ENCODE data around the gene MCRS1. TPM values are rescaled to one million over a fixed set of nuclear protein-coding genes. Genes with fewer than 3 reads are reported as not detected.
A peak's percentile ranks its signal among the peaks of the same experiment; 100 is the strongest.
"Not testable (repeated sequence)": the region's sequence is repeated elsewhere in the genome, so short reads cannot be mapped to it uniquely, and the experiment has no call there.

The MCRS1 gene
- total RNA-seq, 1 experiment from 2014 or later: 73.7 TPM

DNA sequence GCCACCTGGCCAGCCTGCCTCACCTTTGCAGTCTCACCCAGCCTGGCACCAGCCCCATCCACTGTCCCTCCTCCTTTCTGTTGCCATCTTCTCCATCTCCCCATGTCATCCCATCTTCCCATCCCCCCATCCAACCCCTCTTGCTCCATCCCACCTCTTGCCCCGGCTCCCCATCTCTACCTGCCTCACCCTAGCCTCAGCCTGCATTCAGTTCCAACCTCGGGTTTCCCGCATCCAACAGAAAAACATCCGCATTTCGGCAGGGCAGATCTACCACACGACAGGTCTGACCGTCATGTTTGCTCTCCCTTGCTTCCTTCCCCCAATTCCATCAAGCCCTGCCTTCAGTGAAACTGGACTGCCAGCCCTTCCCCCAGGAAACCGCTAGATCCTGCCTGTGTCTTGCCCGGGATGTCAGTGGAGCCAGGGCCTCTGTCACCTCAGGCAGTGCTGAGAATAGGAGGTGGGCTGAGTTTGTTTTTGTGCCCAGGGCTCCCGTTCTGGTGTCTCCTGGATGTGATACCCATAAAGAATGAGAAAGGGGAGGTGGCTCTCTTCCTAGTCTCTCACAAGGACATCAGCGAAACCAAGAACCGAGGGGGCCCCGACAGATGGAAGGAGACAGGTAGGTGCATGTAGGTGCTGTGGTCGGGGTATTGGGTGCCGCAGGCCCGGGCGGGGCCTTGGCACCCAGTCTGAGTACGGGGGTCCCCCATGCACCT lies 26.6 kb downstream of the MCRS1 start:
- no peak for DNase-seq (ENCODE audit: low read depth)

DNA sequence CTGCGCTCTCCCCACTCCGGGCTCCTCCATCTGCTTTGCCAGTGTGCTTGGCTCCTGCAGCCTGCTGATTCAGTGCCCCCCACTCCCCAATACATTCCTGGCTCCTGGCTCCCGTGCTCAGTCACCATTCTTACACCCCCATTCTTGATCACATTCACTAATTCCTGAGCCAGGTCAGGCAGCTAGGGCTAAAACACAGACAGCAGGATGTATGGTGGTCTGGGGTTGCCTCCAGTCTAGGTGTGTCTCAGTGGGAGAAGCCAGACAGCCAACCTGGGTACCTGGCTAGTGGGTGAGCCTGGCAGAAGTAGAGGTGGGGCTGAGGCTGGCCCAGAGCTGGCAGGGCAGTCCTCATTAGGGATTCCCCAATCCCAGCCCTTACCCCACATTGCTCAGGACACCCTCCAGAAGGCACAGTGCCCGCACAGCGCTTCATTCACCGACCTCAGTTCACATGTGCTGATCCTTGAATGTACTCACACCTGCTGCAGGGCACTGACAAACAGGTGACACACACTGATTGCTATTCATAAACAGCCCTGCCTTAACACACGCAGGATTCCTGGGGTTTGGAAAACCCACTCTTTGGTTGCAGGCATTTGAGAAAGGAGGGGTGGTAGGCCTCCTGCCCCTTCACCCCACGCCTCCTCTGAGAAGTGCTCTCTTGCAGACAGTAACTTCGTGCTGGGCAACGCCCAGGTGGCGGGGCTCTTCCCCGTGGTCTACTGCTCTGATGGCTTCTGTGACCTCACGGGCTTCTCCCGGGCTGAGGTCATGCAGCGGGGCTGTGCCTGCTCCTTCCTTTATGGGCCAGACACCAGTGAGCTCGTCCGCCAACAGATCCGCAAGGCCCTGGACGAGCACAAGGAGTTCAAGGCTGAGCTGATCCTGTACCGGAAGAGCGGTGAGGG lies 27.5 kb downstream of the MCRS1 start:
- no peak for DNase-seq (ENCODE audit: low read depth)

DNA sequence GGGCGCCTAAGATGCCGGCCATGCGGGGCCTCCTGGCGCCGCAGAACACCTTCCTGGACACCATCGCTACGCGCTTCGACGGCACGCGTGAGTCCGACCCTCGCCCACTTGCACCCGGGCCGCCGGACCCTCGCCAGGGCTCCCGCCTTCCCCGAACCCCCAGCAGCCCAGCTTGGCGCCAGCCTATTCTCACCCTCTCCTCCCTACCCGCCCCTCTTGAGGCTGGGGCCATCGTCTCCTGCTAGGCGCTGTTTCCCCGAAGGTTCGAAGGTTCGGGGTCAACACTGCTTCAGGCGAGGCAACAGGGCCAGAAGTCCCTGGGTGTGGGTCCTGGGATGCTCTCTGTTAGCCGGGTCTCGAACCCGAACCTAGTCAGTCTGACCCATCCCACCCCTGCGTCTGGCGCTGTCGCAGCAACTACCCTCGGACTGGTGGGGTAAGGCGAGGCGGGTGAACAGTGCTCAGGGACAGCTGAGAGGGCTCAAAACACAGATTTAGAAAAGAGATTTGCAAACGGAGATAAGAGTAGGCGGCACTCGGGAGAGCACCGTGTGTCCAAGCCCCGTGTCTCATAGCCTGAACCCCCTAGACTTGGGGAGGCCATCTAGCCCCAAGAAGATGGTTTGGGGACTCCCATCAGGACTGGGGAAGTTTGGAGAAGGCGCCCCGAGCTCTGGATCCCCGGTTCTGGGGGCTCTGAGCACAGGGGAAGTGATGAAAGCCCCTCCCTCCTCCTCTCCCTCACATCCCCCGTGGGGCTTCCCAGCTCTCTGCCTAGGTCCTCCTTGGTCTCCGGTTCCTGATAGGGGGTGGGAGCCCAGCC lies 28.3 kb downstream of the MCRS1 start:
- DNase-seq (ENCODE audit: low read depth): no peak

DNA sequence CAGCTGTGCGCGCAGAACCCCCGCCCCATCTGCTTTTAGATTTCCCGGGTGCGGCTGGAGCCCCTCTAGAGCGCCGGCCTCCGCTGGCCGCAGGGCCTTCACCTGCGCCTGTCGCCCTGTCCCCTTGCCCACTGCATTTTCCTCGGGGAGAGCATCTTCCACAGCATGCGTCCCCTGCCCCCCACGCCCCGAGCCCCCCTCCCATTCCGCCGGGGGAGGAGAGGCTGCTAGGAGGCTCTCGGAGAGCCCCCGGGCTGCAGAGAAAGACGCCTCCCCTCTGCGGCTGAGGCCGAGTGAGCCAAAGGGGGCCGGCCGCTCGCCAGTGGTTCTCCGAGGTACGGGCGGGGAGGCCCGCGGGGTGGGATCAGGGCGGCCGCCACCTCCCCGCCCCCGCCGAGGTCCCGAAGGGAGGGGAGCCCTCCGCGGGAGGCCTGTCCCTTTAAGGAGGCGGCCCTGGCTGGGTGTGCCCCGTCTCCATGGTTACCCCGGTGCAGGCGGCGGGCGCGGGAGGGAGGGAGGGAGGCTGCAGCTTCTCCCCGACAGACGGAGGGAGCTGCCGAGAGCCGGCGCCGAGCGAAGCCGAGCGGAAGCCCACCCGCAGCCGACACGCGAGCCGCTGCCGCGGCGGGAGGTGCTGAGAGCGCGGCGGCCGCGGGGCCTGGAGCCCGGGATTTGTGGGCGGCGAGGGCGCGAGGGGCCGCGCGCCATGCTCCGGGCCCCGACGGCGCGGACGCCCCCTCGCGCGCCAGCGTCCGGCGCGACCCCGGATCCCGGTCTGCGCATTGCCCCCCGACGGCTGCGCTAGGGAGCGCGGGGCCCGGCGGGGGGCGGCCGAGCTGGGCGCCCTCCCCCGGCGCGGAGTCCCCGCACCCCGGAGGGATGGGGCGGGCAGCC lies 29.2 kb downstream of the MCRS1 start, which contains the start of gene KCNH3:
Gene KCNH3 (plus strand): TSS at position 521 of the 894 bp plus-strand sequence. CDS start 387 bp downstream, outside the sequence.
- DNase-seq (ENCODE audit: low read depth): peak; percentile 79

DNA sequence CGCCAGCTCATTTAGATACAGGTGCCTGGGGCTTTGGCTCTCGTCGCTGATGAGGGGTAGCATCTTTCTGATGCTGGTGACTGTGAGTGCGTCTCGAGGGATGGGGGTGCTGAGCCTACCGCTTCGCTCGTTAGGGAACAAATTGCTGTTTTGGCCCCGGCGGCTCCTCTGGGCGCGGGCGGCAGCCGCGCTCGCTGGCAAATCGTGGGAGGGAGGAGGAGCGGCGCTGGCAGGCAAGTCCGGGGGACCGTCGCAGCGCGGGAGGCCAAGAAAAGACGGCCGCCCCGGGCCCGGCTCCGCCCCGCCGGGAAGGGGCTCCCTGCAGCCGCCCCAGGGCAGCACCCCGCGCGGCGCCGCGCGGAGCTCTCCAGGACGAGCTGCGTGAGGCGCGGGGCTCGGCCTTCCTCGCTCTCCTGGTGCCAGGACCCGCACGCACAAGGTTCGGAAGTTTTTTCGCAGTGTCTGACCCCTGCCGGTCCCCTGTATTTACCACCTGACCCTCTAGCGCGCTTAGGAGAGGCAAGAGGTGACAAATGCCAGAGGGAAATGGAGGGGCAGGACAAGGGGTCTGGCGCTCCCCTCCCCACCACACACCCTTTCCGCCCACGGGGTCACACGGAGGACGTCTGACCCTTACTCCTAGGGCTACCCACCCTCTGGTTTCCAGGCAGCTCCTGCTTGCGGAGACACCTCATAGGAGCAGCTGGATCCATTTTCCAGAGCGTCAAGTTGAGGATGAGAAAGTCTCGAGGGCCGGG lies 30.0 kb downstream of the MCRS1 start:
- DNase-seq (ENCODE audit: low read depth): peak; percentile 9

DNA sequence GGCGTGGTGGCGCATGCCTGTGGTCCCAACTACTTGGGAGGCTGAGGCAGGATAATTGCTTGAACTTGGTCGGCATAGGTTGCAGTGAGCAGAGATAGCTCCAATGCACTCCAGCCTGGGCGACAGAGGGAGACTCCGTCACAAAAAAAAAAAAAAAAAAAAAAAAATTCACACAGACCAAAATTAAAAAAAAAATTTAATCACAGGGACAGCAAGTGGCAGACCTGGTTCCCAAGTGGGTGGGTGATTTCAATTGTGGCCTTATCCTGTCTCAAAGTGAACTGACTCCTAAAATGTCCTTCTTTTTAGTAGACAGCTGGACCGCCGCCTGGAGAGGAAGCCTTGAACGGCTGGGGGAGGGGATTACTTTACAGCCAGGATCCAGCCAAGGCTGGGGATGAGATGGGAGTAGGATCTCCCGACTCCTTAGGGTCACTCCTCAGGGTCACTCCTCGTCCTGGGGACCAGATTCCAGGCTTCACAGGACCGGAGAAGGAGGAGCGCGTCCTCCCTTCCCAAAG lies 30.7 kb downstream of the MCRS1 start:
- DNase-seq (ENCODE audit: low read depth): no peak

DNA sequence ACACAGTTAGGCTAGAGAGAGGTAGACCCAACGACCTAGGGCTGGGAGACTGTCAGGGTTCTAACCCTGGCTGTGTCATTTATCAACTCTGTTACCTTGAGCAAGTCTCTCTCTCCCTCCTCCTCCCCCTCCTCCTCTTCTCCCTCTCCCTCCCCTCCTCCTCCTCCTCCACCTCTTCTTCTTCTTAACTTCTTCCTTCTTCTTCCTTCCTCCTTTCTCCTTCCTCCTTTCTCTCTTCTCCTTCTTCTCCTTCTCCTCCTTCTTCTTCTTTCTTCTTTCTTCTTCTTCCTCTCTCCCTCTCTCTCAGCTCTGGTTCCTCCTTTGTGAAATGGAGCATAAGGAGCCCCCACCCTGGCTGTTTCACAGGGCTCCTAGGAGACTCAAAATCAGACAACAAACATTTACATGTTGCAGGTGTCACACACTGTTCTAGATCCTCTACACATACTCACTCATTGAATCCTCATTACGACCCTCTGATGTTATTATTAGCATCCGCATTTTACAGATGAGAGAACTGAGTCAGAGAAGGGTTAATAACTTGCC lies 31.3 kb downstream of the MCRS1 start:
- DNase-seq (ENCODE audit: low read depth): no peak

DNA sequence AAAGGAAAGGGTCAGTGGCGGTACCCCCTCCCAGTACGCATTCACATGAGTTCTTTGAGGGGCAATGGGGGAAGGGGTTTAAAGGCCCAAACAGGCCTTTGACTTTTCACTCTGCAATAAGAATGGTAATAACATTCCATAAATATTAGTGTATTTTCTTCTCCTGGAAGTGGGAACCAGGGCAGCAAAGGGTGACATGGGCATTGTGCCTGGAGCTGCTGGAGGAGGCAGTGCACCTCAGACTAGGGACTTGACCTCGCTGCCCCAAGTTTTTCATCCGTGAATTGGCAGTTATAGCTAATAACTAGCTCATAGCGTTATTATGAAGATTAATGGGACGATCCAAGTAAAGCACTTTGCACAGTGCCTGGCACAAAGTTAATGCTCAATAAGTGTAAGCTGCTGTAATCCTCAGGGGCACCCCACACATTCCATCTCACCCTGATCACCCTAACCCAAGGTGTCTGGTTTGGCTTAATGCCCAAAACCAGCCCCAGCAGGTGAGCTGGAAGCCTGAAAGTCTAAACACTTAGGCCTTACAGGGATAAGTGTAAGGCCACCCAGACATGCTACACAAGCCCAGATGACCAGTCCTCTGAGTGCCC lies 31.9 kb downstream of the MCRS1 start:
- no peak for DNase-seq (ENCODE audit: low read depth)

DNA sequence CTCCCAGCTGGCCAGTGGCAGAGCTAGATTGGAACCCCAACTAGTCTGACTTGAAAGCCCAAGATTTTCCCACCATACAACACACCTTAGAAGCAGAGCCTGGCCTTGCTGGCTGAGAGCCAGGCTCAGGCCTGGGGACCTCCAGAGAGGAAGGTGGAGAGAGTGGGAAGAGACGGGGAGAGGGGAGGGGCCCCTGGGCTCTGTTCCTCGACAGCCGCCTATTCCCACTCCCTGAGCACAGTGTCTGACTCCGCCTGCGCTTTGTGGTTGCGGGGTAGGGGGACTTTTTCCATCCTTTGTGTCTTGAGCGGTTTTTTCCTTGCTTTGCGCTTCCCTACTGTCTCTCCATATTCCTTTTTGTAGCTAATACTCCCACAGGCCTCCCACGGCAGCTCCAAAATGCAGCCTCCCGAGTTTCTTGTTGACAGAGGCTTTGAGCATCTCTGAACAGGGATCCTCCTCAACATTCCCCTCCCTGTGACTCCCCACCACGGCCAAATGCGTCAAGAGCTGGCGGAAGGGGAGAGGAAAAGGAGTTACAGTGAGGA lies 33.1 kb downstream of the MCRS1 start:
- DNase-seq (ENCODE audit: low read depth): no peak

DNA sequence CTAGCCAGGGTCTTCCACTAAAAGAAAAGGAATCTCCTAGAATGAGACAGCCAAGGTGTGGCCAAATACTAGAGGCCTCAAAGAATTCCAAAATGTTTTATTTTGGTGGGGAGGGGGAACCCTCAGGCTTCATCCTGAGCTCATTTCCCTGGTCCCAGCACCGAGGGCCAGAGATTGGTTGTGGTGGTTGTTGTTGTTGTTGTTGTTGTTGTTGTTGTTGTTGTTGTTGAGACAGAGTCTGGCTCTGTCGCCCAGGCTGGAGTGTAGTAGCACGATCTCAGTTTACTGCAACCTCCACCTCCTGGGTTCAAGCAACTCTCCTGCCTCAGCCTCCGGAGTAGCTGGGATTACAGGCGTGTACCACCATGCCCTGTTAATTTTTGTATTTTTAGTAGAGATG lies 33.8 kb downstream of the MCRS1 start:
- not testable (repeated sequence) for DNase-seq (ENCODE audit: low read depth)

DNA sequence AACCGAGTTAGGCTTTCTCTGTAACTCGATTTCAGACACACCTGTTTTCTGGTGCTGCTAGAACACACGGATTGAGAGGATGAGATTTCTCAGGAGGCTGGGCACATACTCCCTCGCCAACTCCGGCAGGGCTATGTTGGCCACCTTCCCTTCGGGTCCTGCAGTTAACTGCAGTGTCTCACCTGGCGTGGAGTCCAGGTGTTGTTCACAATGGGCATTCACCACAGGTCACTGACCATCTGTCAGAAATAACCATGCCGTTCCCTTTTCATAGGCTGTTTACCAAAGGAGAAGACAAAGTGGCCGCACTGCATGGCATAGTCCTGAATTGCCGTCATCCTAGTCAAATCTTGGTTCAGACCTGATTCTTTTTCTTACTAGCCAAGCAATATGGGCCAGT lies 34.6 kb downstream of the MCRS1 start:
- DNase-seq (ENCODE audit: low read depth): no peak

DNA sequence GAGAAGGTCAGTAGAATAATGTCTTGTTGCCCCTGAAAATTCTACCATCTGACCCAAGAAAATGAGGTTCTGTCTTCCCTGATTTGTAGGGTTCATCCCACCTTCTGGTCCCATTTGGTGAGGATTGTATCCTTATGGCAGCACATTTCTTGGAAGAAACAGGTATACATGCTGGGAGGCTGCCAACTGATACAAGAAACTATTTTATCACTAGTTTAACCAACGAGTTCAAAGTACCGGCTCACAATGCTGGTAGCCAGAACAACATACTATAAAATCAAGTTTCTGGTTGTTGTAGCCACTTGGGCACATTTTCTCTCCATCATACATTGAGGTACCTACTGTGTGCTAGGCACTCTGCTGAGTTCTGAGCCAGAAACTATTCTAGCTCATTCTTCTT lies 36.2 kb downstream of the MCRS1 start:
- DNase-seq (ENCODE audit: low read depth): no peak

DNA sequence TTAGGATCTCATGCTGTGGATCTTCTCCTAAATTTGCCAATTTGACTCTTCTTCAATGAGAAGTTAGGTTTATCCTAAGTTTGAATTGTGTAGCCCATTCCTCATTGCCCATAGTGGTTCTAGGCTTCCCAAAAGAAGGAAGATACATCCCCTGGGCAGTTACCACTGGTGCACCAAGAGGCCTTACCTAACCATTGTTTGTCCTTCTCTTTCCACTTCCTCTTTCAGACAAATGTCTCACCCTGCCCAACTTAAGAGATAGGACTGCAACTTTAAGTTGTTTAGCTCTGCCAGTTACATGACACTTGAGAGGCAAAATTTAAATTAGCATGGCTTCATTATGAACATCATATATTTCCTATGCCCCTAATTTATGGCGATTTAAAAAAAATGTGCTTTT lies 38.5 kb downstream of the MCRS1 start:
- no peak for DNase-seq (ENCODE audit: low read depth)

DNA sequence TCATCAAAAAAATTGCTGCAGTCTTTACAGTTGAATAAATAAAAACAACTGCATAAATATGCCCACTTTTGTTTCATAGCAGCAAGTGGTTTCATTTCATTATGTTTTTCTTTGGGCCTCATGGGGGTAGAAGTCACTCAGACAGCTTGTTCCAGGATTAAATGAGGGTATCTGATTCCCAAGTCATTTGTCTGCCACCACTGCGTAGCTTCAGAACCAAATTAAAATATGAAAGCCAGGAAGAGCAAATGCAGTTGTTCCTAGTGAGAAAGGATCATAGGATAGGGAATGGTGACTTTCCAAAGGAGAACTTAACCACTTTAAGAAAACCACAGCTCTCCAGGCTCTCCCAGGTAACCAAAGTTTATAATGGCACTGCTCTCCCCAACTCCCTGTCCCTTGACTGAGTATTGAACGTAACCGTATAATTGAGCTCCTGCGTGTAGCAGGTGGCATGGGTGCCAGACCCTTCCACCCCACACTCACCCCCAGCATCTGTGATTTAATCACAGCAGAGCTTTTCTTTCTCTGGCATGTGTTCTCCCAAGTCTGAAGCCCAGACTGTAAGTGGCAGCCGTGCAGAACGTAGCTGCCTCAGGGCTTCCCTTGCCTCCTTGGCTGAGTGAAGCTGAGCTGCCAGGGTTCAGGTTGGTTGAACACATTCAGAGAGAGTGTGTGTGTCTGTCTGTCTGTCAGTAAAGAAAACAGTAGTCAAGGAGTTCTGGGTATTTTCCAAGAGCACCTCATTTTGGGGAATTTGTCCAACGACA lies 40.4 kb downstream of the MCRS1 start:
- DNase-seq (ENCODE audit: low read depth): no peak

DNA sequence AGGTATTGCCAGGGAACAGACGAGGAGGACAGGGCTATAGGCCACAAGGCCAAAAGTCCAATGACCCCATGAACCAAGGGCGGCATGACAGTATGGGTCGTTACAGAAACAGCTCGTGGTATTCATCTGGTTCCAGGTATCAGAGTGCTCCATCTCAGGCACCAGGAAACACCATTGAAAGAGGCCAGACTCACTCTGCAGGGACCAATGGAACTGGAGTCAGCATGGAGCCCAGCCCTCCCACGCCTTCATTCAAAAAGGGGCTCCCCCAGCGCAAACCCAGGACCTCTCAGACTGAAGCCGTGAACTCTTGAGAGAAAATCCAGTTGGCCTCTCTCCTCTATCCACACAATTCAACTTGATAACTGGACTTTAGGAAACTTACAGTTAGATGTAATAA lies 42.0 kb downstream of the MCRS1 start:
- no peak for DNase-seq (ENCODE audit: low read depth)

DNA sequence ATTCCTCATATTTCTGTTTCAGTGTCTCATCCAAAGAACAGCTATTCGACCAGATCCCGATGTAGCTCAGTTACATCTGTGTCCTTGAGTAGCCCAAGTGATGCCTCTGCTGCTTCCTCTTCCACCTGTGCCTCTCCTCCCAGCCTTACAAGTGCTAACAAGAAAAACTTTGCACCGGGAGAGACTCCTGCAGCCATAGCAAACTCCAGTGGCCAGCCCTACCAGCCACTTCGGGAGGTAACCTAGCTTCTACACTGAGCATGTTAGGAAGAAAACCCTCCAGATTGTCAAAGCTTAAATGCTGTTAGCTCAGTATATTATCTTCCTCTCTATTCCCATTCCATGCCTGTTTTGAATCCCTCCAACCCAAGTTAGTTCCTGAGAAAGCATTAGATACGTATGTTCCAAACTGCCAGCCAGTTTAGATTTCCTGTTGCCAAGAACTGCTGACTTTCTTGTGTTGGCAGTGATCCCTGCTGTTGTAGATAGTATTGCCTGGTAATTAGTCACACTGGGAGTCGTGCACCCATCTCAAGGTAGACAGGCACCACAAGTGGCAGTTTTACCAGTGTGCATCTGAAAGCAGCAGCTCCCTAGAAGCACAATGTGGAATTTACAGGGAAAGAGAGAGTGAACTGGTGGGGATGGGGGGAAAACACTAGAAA lies 43.1 kb downstream of the MCRS1 start:
- no peak for DNase-seq (ENCODE audit: low read depth)

DNA sequence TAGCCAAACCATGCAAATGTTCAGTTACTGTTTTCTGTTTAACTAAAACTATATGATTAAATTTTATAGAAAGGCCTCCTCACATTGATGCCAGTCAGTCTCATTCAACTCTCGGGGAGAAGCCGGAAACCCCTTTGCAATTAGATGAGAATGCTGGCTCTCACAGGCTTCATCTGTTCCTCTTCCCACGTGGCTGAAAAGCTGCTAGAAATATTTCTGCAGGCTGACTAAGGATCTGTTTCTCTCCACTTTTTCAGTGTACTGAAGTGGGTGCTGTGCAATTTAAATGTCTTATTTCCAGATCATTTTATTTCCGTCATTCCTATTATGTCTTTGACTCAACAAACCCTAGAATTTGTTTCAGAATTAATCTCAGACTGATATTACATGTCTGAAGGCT lies 46.6 kb downstream of the MCRS1 start:
- no peak for DNase-seq (ENCODE audit: low read depth)

DNA sequence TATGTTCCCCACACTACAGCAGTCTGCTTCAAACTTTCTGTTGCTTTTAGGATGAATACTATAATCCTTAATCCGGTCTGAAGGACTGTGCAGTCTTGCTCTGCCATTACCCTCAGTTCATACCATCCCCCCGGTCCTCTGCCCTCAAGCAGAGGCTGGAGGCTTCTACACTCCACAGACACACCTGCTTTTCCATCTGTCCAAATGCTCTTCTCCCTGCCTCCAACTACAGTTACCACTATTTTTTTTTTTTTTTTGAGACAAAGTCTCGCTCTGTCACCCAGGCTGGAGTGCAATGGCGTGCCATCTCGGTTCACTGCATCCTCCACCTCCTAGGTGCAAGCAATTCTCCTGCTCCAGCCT lies 48.4 kb downstream of the MCRS1 start:
- DNase-seq (ENCODE audit: low read depth): no peak

Data from RPMI7951 (cell line).